Left lung (tissue), 10 donors: Measurements from ENCODE around the gene OR52E5. TPM values are rescaled to one million over a fixed set of nuclear protein-coding genes. Genes with fewer than 3 reads are reported as not detected.

Source experiments
- ATAC-seq: fragments of 200-7000 bp; cut with Tn5 transposase; one replicate; pipeline ENCODE4 v1.9.1; 2020; ENCODE audit warnings: moderate library complexity
- DNase-seq, 4 donors: peaks; one replicate each; pipeline ENCODE4 v3.0.0-alpha.2; 2013 to 2020
- H3K27ac ChIP-seq, 2 donors: fragments of 200-600 bp; sonication (generic) in 1 of 2; one replicate each; pipeline versions ENCODE4 v1.5.0 to v1.8.0; 2020 to 2021
- H3K27me3 ChIP-seq, 2 donors: fragments of 200-600 bp; sonication (generic) in 1 of 2; one replicate each; pipeline versions ENCODE4 v1.5.0 to v1.8.0; 2020 to 2021
- H3K36me3 ChIP-seq, 2 donors: fragments of 200-600 bp; sonication (generic) in 1 of 2; one replicate each; pipeline versions ENCODE4 v1.5.0 to v1.8.0; 2020 to 2021
- H3K4me1 ChIP-seq, 2 donors: fragments of 200-600 bp; one replicate each; pipeline ENCODE4 v1.8.0; 2021
- H3K4me3 ChIP-seq, 2 donors: fragments of 200-600 bp; sonication (generic) in 1 of 2; one replicate each; pipeline versions ENCODE4 v1.5.0 to v1.8.0; 2020 to 2021; ENCODE audit warnings: mild to moderate bottlenecking in 1 of 2
- H3K9me3 ChIP-seq, 2 donors: fragments of 200-600 bp; sonication (generic) in 1 of 2; one replicate each; pipeline versions ENCODE4 v1.5.0 to v1.8.0; 2020 to 2021
- intact Hi-C, 2 donors: fragments of 100-400 bp; cut with DNase I; formaldehyde crosslinking; loops; one replicate each; pipeline versions ENCODE4 v1.11.2 to v1.14.2; 2022
- polyA plus RNA-seq, 6 donors: library from polyadenylated mRNA; unstranded; fragments of 120-200 nt; gene quantifications; one replicate each; pipeline ENCODE4 v1.2.1, GENCODE V29; 2013; ENCODE audit not compliant: insufficient read length in 6 of 6
- total RNA-seq, 2 donors: library from RNA; stranded (reverse); fragmentation: NEBNext Ultra II Directional; extraction: Animal tissue kit (Norgen Biotek cat#: 25700); gene quantifications; one replicate each; pipeline ENCODE4 v1.2.1, GENCODE V29; 2021
- TF ChIP-seq, protein P1 (sequence below), 2 donors: fragments of 200-600 bp; sonication (generic) in 1 of 2; IDR thresholded peaks; one replicate each; pipeline versions ENCODE4 v1.5.0 to v1.8.0; 2021; ENCODE audit warnings: antibody characterized with exemption in 2 of 2
- donor health status: DM: no; HTN: yes; CAD: no.
- donor health status: DM: no; HTN: no; CAD: no.

Gene OR52E5
- total and polyA plus RNA-seq, 8 donors = not detected

DNA sequence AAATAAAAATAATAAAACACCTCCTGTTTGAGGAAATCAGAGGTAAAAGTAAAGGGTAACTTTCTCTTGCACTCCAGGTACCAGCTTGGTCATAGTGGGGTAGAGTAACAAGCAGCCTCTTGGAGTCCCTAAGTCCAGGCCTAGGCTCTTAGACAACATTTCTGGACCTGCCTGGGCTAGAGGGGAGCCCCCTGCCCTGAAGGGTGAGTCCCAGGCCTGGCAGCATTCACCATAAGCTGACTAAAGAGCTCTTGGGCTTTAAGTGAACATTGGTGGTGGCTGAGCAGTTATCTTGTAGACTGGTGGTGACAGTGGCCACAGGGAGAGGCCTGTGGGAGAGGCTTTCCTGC, 30.4 kb downstream of the OR52E5 start:
- Histone ChIP-seq H3K36me3 (no peaks in the 10 kb centered on the region), H3K4me3 (no peak overlapping the region), H3K9me3 (peaks cover 0 to 14% of the 10 kb centered on the region in 2 donors), H3K27me3 (no peaks in the 10 kb centered on the region), H3K4me1 (no peaks in the 10 kb centered on the region), H3K27ac (no peak overlapping the region)
- ATAC-seq = no peak
- intact Hi-C loops = no loop called here
- TF ChIP-seq, protein P1, sequence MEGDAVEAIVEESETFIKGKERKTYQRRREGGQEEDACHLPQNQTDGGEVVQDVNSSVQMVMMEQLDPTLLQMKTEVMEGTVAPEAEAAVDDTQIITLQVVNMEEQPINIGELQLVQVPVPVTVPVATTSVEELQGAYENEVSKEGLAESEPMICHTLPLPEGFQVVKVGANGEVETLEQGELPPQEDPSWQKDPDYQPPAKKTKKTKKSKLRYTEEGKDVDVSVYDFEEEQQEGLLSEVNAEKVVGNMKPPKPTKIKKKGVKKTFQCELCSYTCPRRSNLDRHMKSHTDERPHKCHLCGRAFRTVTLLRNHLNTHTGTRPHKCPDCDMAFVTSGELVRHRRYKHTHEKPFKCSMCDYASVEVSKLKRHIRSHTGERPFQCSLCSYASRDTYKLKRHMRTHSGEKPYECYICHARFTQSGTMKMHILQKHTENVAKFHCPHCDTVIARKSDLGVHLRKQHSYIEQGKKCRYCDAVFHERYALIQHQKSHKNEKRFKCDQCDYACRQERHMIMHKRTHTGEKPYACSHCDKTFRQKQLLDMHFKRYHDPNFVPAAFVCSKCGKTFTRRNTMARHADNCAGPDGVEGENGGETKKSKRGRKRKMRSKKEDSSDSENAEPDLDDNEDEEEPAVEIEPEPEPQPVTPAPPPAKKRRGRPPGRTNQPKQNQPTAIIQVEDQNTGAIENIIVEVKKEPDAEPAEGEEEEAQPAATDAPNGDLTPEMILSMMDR (IDR thresholded peaks at IDR 0.05) = no peak
- DNase-seq = no peak

DNA sequence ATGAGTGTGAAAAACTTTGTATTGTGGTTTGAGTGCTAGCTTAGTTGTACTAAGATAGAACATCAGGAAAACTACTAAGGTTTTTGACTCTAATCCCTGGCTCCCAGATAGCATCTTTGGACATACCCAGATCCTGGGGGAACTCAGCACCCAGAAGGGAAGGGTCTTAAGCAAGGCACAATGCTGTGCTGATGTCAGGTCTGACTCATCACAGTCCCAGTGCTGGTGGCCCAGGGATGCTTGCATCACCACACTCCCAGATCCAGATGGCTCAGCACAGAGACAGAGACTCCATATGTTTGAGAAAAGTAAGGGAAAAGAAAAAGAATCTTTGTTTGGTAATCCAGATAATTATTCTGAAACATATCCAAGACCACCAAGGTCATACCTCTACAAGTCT, 30.8 kb downstream of the OR52E5 start:
- TF ChIP-seq, protein P1 (IDR thresholded peaks at IDR 0.05) = no peak
- H3K27ac ChIP-seq = no peak overlapping the region

DNA sequence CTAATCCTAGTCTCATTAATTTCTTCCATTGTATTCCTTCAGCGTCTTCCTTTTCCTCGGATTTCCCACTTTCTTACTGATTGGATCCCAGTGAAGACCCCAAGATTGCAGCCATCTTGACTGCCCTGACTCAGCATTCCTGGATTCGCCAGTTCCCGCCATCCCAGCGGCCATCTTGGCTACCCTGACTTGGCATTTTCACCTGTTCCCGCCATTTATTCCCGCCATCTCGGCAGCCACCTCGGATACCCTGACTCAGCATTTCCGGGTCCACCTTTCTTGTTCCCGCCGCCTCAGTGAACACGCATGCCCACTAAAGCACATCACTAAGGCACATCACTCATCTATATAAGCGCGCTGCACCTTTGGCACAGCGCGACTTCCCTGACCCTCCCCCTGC, 35.3 kb downstream of the OR52E5 start:
- no peak for DNase-seq
- Histone ChIP-seq H3K27me3 (no peaks in the 10 kb centered on the region), H3K4me3 (no peak overlapping the region), H3K4me1 (no peaks in the 10 kb centered on the region), H3K36me3 (no peaks in the 10 kb centered on the region), H3K9me3 (peaks cover 0 to 42% of the 10 kb centered on the region in 2 donors), H3K27ac (no peak overlapping the region)
- intact Hi-C loops = no loop called here
- no peak for ATAC-seq
- TF ChIP-seq, protein P1 (IDR thresholded peaks at IDR 0.05) = no peak

More for the DNA sequence above, 30.8 kb downstream of the OR52E5 start:
- Histone ChIP-seq H3K4me3 (no peak overlapping the region), H3K36me3 (no peaks in the 10 kb centered on the region), H3K9me3 (peaks cover 0 to 15% of the 10 kb centered on the region in 2 donors), H3K4me1 (no peaks in the 10 kb centered on the region), H3K27me3 (no peaks in the 10 kb centered on the region)
- no peak for DNase-seq
- ATAC-seq = no peak
- intact Hi-C loops = no loop called here

DNA sequence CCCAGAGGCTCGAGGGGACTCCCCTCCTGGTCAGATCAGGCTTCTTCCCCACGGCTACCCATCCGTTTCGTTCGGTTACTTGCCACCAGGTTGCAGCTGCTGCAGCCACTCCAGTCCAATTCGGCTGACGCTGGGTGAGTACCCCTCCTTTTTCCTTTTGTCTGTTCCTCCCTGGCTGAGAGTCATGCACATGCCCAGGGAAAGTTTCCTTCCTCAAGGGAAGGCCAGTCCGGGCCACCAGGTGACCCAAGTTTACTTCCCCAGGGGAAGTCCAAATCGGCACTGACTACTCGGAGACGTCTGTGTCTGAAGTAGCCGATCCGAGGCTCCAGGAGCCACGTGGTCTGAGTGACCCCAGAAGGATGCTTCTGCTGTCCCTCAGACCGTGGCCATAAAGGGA, 35.8 kb downstream of the OR52E5 start:
- no peak overlapping the region for H3K4me3 ChIP-seq
- no peaks in the 10 kb centered on the region for H3K27me3 ChIP-seq
- no peak overlapping the region for H3K27ac ChIP-seq
- no peaks in the 10 kb centered on the region for H3K36me3 ChIP-seq
- peaks cover 0 to 45% of the 10 kb centered on the region in 2 donors for H3K9me3 ChIP-seq
- H3K4me1 ChIP-seq = no peaks in the 10 kb centered on the region
- intact Hi-C loops = no loop called here
- no peak for DNase-seq
- TF ChIP-seq, protein P1 (IDR thresholded peaks at IDR 0.05) = no peak
- ATAC-seq = no peak

DNA sequence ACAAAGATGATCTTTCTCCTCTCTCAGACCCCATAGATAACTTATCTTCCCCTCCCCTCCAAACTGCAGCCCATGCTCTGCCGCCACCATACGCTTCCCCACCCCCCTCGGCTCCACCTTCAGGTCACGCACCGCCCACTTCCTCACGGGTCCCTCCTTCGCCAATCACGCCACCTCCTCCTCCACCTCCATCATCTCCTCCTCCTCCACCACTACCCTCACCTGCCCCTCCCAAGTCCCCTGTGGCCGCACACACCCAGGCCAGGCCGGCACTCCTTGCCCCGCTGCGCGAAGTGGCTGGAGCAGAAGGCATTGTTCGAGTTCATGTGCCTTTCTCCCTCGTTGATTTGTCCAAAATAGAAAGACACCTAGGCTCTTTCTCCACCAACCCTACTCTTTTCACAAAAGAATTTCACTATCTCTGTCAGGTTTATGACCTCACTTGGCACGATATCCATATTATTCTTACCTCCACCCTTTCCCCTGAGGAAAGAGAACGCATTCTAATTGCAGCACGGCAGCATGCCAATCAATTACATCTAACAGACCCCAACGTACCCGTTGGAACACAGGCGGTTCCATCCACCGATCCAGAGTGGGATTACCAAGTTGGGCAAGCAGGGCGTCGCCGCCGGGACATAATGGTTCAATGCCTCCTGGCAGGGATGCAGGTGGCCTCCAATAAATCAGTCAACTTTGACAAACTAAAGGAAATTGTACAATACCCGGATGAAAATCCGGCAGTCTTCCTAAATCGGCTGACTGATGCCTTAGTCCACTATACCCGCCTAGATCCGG, 36.8 kb downstream of the OR52E5 start:
- Histone ChIP-seq H3K27me3 (no peaks in the 10 kb centered on the region), H3K4me3 (no peak overlapping the region), H3K27ac (no peak overlapping the region), H3K36me3 (no peaks in the 10 kb centered on the region), H3K4me1 (no peaks in the 10 kb centered on the region), H3K9me3 (peaks cover 0 to 45% of the 10 kb centered on the region in 2 donors)
- DNase-seq (no peak), ATAC-seq (no peak)
- TF ChIP-seq, protein P1 (IDR thresholded peaks at IDR 0.05) = no peak
- intact Hi-C loops = no loop called here
